ENCODE data around the gene CFAP61. TPM values are rescaled to one million over a fixed set of nuclear protein-coding genes. Genes with fewer than 3 reads are reported as not detected.

CFAP61 gene
- total RNA-seq, 1 experiment from 2014 or later = 0.19 TPM

GRCh38 chr20:20246996-20247633 lies 194.8 kb downstream of the CFAP61 start:
- H3K4me1 ChIP-seq (ENCODE audit: low read length) = no peaks in the 10 kb centered on the region
- H3K9ac ChIP-seq (ENCODE audit: low read length) = no peak overlapping the region
- no peak overlapping the region for H3K4me3 ChIP-seq (ENCODE audit: low read length)
- no peaks in the 10 kb centered on the region for H3K9me2 ChIP-seq (replicated peaks; ENCODE audit: insufficient read depth, low read length)
- H3K27me3 ChIP-seq (ENCODE audit: low read length) = no peaks in the 10 kb centered on the region
- H3K36me3 ChIP-seq (ENCODE audit: insufficient read depth, low read length) = no peaks in the 10 kb centered on the region
- H4K20me1 ChIP-seq (ENCODE audit: insufficient read depth, low read depth, low read length) = no peaks in the 10 kb centered on the region
- no peak overlapping the region for H3K27ac ChIP-seq (ENCODE audit: low read length)
- H3K9me3 ChIP-seq (ENCODE audit: low read length) = no peaks in the 10 kb centered on the region
- no peak overlapping the region for H2AFZ ChIP-seq (ENCODE audit: low read length)
- no peaks in the 10 kb centered on the region for H3K79me2 ChIP-seq (ENCODE audit: low read length)
- no peak for DNase-seq
- H3K4me2 ChIP-seq (ENCODE audit: low read depth, low read length, poor library complexity, severe bottlenecking) = no peak overlapping the region

DNA sequence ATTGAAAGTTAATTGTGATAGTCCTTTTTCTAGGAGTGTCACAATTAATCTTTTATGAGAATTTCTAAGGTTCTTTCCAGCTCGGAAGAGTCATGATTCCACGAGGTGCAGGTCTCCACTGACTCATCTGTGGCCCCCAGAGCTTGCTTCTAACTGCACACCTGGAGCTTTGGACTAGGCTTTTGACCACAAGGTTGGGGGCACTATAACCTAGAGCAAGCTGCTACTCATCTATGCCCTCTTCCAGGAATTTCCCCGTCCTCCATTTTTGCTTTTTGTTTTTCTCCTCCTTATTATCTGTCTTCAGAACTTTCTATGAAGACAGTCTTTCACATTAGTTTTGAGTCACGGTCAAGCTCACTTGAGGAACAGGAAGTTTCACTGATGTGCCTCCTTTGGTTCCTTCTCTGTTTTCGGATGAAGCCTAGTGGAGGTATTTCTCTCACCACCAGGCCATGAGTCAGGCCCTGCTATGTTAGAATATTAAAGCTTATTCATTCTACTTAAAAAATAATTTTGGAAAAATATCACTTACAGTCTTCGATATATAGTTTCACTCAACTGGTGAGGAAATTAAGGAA lies 196.4 kb downstream of the CFAP61 start:
- H3K4me2 ChIP-seq (ENCODE audit: low read depth, low read length, poor library complexity, severe bottlenecking) = no peak overlapping the region
- no peak overlapping the region for H3K27ac ChIP-seq (ENCODE audit: low read length)
- DNase-seq = no peak
- H2AFZ ChIP-seq (ENCODE audit: low read length) = no peak overlapping the region
- no peak overlapping the region for H3K4me3 ChIP-seq (ENCODE audit: low read length)
- no peaks in the 10 kb centered on the region for H3K9me2 ChIP-seq (replicated peaks; ENCODE audit: insufficient read depth, low read length)
- no peaks in the 10 kb centered on the region for H3K4me1 ChIP-seq (ENCODE audit: low read length)
- no peaks in the 10 kb centered on the region for H3K79me2 ChIP-seq (ENCODE audit: low read length)
- no peak overlapping the region for H3K9ac ChIP-seq (ENCODE audit: low read length)
- no peaks in the 10 kb centered on the region for H4K20me1 ChIP-seq (ENCODE audit: insufficient read depth, low read depth, low read length)
- no peaks in the 10 kb centered on the region for H3K27me3 ChIP-seq (ENCODE audit: low read length)
- H3K9me3 ChIP-seq (ENCODE audit: low read length) = no peaks in the 10 kb centered on the region
- no peaks in the 10 kb centered on the region for H3K36me3 ChIP-seq (ENCODE audit: insufficient read depth, low read length)

DNA sequence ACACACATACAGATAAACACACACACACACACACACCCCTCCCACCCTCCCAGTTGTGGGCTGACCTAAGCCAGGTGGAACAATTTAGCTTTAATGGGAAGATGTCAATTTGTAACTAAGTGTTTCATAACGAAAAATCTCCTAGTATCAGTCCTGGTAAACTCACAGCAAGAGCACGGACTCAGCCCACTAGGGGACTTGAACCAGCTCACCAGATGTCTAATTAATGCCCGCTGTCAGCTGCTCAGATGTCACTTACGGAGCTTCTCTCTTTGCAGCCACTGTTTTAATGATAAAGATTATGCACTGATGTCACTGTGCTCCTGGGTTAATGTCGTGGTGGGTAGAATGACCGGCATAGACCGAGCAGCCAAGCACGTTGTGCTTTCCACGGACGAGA lies 199.0 kb downstream of the CFAP61 start:
- Histone ChIP-seq H2AFZ (ENCODE audit: low read length) (no peak overlapping the region), H3K9me2 (replicated peaks; ENCODE audit: insufficient read depth, low read length) (no peaks in the 10 kb centered on the region), H3K27me3 (ENCODE audit: low read length) (no peaks in the 10 kb centered on the region), H3K4me3 (ENCODE audit: low read length) (no peak overlapping the region), H3K9ac (ENCODE audit: low read length) (no peak overlapping the region), H4K20me1 (ENCODE audit: insufficient read depth, low read depth, low read length) (no peaks in the 10 kb centered on the region), H3K4me2 (ENCODE audit: low read depth, low read length, poor library complexity, severe bottlenecking) (no peak overlapping the region), H3K9me3 (ENCODE audit: low read length) (no peaks in the 10 kb centered on the region), H3K79me2 (ENCODE audit: low read length) (no peaks in the 10 kb centered on the region), H3K27ac (ENCODE audit: low read length) (no peak overlapping the region), H3K36me3 (ENCODE audit: insufficient read depth, low read length) (no peaks in the 10 kb centered on the region), H3K4me1 (ENCODE audit: low read length) (no peaks in the 10 kb centered on the region)
- DNase-seq = no peak

DNA sequence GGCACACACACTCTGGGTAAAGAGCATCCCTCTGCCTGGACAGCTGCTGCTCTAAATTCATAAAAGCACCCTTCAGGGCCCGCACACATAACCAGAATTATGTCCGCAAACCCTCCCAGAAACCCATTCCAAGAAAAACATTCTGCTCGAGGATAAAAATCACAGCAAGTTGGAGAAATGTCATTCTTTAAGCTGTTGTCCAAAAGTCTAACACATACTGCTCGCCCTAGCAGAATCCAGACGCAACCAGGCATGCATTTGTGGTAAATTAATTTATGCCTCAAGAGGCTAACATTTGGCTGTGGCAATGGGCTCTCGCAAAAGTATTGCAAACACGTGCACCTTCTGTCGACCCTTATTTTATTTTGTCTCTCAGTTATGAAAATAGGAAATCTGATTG lies 199.5 kb downstream of the CFAP61 start:
- Histone ChIP-seq H4K20me1 (ENCODE audit: insufficient read depth, low read depth, low read length) (no peaks in the 10 kb centered on the region), H3K36me3 (ENCODE audit: insufficient read depth, low read length) (no peaks in the 10 kb centered on the region), H3K9me2 (replicated peaks; ENCODE audit: insufficient read depth, low read length) (no peaks in the 10 kb centered on the region), H3K4me2 (ENCODE audit: low read depth, low read length, poor library complexity, severe bottlenecking) (no peak overlapping the region), H3K27me3 (ENCODE audit: low read length) (no peaks in the 10 kb centered on the region), H3K9me3 (ENCODE audit: low read length) (no peaks in the 10 kb centered on the region), H3K27ac (ENCODE audit: low read length) (no peak overlapping the region), H2AFZ (ENCODE audit: low read length) (no peak overlapping the region), H3K79me2 (ENCODE audit: low read length) (no peaks in the 10 kb centered on the region), H3K9ac (ENCODE audit: low read length) (no peak overlapping the region), H3K4me1 (ENCODE audit: low read length) (no peaks in the 10 kb centered on the region), H3K4me3 (ENCODE audit: low read length) (no peak overlapping the region)
- no peak for DNase-seq

- Histone ChIP-seq H3K27ac (ENCODE audit: low read length) (no peak overlapping the region), H3K9me3 (ENCODE audit: low read length) (no peaks in the 10 kb centered on the region), H3K4me2 (ENCODE audit: low read depth, low read length, poor library complexity, severe bottlenecking) (no peak overlapping the region), H3K9ac (ENCODE audit: low read length) (no peak overlapping the region), H3K4me1 (ENCODE audit: low read length) (no peaks in the 10 kb centered on the region), H3K27me3 (ENCODE audit: low read length) (no peaks in the 10 kb centered on the region), H3K9me2 (replicated peaks; ENCODE audit: insufficient read depth, low read length) (no peaks in the 10 kb centered on the region), H3K79me2 (ENCODE audit: low read length) (no peaks in the 10 kb centered on the region), H3K36me3 (ENCODE audit: insufficient read depth, low read length) (no peaks in the 10 kb centered on the region), H2AFZ (ENCODE audit: low read length) (no peak overlapping the region), H3K4me3 (ENCODE audit: low read length) (no peak overlapping the region), H4K20me1 (ENCODE audit: insufficient read depth, low read depth, low read length) (no peaks in the 10 kb centered on the region)
- no peak for DNase-seq
Observed at GRCh38 chr20:20253039-20253743, 200.9 kb downstream of the CFAP61 start.

GRCh38 chr20:20253744-20254330 lies 201.5 kb downstream of the CFAP61 start:
- Histone ChIP-seq H3K9me2 (replicated peaks; ENCODE audit: insufficient read depth, low read length) (no peaks in the 10 kb centered on the region), H3K9me3 (ENCODE audit: low read length) (no peaks in the 10 kb centered on the region), H4K20me1 (ENCODE audit: insufficient read depth, low read depth, low read length) (no peaks in the 10 kb centered on the region), H3K9ac (ENCODE audit: low read length) (no peak overlapping the region), H3K79me2 (ENCODE audit: low read length) (no peaks in the 10 kb centered on the region), H3K36me3 (ENCODE audit: insufficient read depth, low read length) (no peaks in the 10 kb centered on the region), H3K27me3 (ENCODE audit: low read length) (no peaks in the 10 kb centered on the region), H3K27ac (ENCODE audit: low read length) (no peak overlapping the region), H2AFZ (ENCODE audit: low read length) (no peak overlapping the region), H3K4me3 (ENCODE audit: low read length) (no peak overlapping the region), H3K4me1 (ENCODE audit: low read length) (no peaks in the 10 kb centered on the region), H3K4me2 (ENCODE audit: low read depth, low read length, poor library complexity, severe bottlenecking) (no peak overlapping the region)
- no peak for DNase-seq

DNA sequence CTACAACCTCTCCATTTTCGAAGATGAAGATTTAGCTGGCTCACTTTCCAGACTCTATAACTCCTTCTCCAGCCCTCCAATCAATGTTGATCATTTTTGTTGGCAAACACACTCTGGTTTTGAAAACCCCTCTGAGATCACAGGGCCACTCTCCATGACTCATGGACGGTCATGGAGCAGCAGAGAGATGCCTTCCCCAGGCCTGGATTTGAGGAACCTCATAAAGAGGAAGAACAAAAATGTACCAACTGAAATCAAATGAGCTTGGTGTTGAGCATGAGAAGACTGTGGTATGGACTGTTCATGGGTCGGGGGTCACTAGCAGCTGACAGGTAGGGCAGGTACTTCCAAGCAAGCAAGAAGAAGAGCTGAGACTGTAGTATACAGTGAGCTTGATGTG lies 202.8 kb downstream of the CFAP61 start:
- Histone ChIP-seq H2AFZ (ENCODE audit: low read length) (no peak overlapping the region), H3K9ac (ENCODE audit: low read length) (no peak overlapping the region), H3K27ac (ENCODE audit: low read length) (no peak overlapping the region), H3K36me3 (ENCODE audit: insufficient read depth, low read length) (no peaks in the 10 kb centered on the region), H3K9me2 (replicated peaks; ENCODE audit: insufficient read depth, low read length) (no peaks in the 10 kb centered on the region), H3K79me2 (ENCODE audit: low read length) (no peaks in the 10 kb centered on the region), H3K4me3 (ENCODE audit: low read length) (no peak overlapping the region), H3K9me3 (ENCODE audit: low read length) (no peaks in the 10 kb centered on the region), H4K20me1 (ENCODE audit: insufficient read depth, low read depth, low read length) (no peaks in the 10 kb centered on the region), H3K4me2 (ENCODE audit: low read depth, low read length, poor library complexity, severe bottlenecking) (no peak overlapping the region), H3K4me1 (ENCODE audit: low read length) (no peaks in the 10 kb centered on the region), H3K27me3 (ENCODE audit: low read length) (no peaks in the 10 kb centered on the region)
- DNase-seq = no peak

- H2AFZ ChIP-seq (ENCODE audit: low read length) = no peak overlapping the region
- H3K27me3 ChIP-seq (ENCODE audit: low read length) = no peaks in the 10 kb centered on the region
- peaks cover 12% of the 10 kb centered on the region for H3K4me1 ChIP-seq (ENCODE audit: low read length)
- no peaks in the 10 kb centered on the region for H3K79me2 ChIP-seq (ENCODE audit: low read length)
- H3K36me3 ChIP-seq (ENCODE audit: insufficient read depth, low read length) = no peaks in the 10 kb centered on the region
- H4K20me1 ChIP-seq (ENCODE audit: insufficient read depth, low read depth, low read length) = no peaks in the 10 kb centered on the region
- H3K9ac ChIP-seq (ENCODE audit: low read length) = no peak overlapping the region
- H3K4me3 ChIP-seq (ENCODE audit: low read length) = no peak overlapping the region
- H3K9me3 ChIP-seq (ENCODE audit: low read length) = no peaks in the 10 kb centered on the region
- H3K4me2 ChIP-seq (ENCODE audit: low read depth, low read length, poor library complexity, severe bottlenecking) = no peak overlapping the region
- no peak overlapping the region for H3K27ac ChIP-seq (ENCODE audit: low read length)
- H3K9me2 ChIP-seq (replicated peaks; ENCODE audit: insufficient read depth, low read length) = no peaks in the 10 kb centered on the region
- DNase-seq = no peak
Observed at GRCh38 chr20:20259533-20259932, 207.2 kb downstream of the CFAP61 start.

All from Karpas-422 (cell line).